ENCODE results near the gene GALNT9. TPM values are rescaled to one million over a fixed set of nuclear protein-coding genes. Genes with fewer than 3 reads are reported as not detected.

GALNT9 gene
- total RNA-seq, 1 experiment from 2014 or later: 2.6 TPM

DNA sequence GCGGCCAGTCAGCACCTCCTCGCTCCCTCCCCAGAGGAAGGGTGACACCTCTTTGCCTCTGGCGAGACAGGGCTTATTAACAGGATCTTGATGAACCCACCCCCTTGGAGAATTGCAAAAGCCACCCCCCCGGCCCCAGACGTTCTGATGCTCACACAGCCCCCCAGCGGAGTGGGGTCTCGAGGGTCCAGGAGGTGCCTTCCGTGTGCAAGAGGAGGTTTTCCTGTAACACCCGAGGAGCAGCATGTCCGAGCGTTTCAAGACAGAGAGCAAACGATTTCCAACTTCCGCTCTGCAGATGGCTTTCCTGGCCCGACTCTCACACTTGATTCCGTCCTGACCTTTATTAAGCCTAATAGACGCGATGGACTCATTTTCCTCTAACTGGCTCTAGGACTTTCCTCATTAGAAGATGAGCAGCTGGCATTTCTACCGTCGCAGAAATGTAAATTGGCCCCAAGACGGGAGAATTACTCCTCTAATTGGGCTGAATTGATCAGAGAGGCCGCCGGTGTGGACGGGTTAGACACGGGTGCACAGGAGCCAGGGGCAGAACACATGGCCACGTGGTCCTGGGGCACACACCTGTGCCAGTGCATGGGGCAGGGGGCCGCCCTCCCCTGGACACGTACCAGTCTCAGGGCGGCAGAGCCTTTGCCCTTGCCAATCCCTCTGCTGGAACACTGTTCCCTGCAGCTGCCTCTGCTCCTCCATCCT, 100.8 kb downstream of the GALNT9 start:
- H3K4me2 ChIP-seq (ENCODE audit: low read length): no peak overlapping the region
- no peak overlapping the region for H2AFZ ChIP-seq (ENCODE audit: low read depth, low read length, poor library complexity, severe bottlenecking)
- peaks cover 0 to 9% of the 10 kb centered on the region in 2 experiments; a peak in 2 of 4 replicates for H3K9me3 ChIP-seq (ENCODE audit: control insufficient read depth in 1 of 2, insufficient read depth in 1 of 2, low read depth in 1 of 2, low read length in 2 of 2)
- H3K4me1 ChIP-seq (ENCODE audit: control insufficient read depth in 1 of 2, insufficient read depth in 2 of 2, low read length in 2 of 2): peaks cover 0 to 8% of the 10 kb centered on the region in 2 experiments; a peak in 1 of 4 replicates
- H3K36me3 ChIP-seq (ENCODE audit: control insufficient read depth in 1 of 2, insufficient read depth in 2 of 2, low read length in 2 of 2): no peaks in the 10 kb centered on the region
- H3K4me3 ChIP-seq (replicated peaks in 1 of 2; ENCODE audit: low read depth in 1 of 2, low read length in 2 of 2): no peak overlapping the region
- ChIA-PET RAD21 (ENCODE audit: low non-redundant PET in 1 of 2, low total read pairs in 2 of 2, uncharacterized antibody in 2 of 2, unreplicated experiment in 2 of 2) (no interaction called here), POLR2A (no interaction called here), CTCF (no interaction called here)
- no peak for ATAC-seq
- BruUV-seq (replicated peaks): no TSS peak
- no peaks in the 10 kb centered on the region for H3K79me2 ChIP-seq (ENCODE audit: insufficient read depth, low read length)
- H3K27ac ChIP-seq (ENCODE audit: low read depth, low read length): no peak overlapping the region
- no peak overlapping the region for H3K9ac ChIP-seq (ENCODE audit: low read length)
- H4K20me1 ChIP-seq (ENCODE audit: insufficient read depth): no peaks in the 10 kb centered on the region
- no peaks in the 10 kb centered on the region for H3K27me3 ChIP-seq (ENCODE audit: insufficient read depth, low read length)
- intact Hi-C loops (cut with micrococcal nuclease): no loop called here
- H3K9me2 ChIP-seq (ENCODE audit: insufficient read depth): no peaks in the 10 kb centered on the region
- DNase-seq (ENCODE audit: low read depth, low spot score): no peak
- TF ChIP-seq POLR2AphosphoS5 (IDR thresholded peaks at IDR 0.05; ENCODE audit: low read depth, low read length) (no peak), SP1 (IDR thresholded peaks at IDR 0.05; ENCODE audit: low read depth) (no peak), TCF7L2 (IDR thresholded peaks at IDR 0.05; ENCODE audit: borderline replicate concordance, extremely low read depth, insufficient read depth, insufficient read length) (no peak), ELF1 (IDR thresholded peaks at IDR 0.05; ENCODE audit: borderline replicate concordance, low read depth) (no peak), JUND (IDR thresholded peaks at IDR 0.05) (no peak), YY1 (IDR thresholded peaks at IDR 0.05; ENCODE audit: extremely low read depth, insufficient replicate concordance, low read depth, low read length) (no peak)
- TF ChIP-seq, protein P1, sequence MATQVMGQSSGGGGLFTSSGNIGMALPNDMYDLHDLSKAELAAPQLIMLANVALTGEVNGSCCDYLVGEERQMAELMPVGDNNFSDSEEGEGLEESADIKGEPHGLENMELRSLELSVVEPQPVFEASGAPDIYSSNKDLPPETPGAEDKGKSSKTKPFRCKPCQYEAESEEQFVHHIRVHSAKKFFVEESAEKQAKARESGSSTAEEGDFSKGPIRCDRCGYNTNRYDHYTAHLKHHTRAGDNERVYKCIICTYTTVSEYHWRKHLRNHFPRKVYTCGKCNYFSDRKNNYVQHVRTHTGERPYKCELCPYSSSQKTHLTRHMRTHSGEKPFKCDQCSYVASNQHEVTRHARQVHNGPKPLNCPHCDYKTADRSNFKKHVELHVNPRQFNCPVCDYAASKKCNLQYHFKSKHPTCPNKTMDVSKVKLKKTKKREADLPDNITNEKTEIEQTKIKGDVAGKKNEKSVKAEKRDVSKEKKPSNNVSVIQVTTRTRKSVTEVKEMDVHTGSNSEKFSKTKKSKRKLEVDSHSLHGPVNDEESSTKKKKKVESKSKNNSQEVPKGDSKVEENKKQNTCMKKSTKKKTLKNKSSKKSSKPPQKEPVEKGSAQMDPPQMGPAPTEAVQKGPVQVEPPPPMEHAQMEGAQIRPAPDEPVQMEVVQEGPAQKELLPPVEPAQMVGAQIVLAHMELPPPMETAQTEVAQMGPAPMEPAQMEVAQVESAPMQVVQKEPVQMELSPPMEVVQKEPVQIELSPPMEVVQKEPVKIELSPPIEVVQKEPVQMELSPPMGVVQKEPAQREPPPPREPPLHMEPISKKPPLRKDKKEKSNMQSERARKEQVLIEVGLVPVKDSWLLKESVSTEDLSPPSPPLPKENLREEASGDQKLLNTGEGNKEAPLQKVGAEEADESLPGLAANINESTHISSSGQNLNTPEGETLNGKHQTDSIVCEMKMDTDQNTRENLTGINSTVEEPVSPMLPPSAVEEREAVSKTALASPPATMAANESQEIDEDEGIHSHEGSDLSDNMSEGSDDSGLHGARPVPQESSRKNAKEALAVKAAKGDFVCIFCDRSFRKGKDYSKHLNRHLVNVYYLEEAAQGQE (IDR thresholded peaks at IDR 0.05; ENCODE audit: low read depth): no peak

Measured in HCT116 (cell line).